ENCODE data around the gene TMEM31. TPM values are rescaled to one million over a fixed set of nuclear protein-coding genes. Genes with fewer than 3 reads are reported as not detected.

The TMEM31 gene
- total RNA-seq, 1 experiment from 2014 or later, result not detected

- CTCF ChIA-PET, result no interaction called here
- H3K9me3 ChIP-seq (ENCODE audit: low read depth, low read length, poor library complexity, severe bottlenecking), result no peaks in the 10 kb centered on the region
- POLR2A ChIA-PET (ENCODE audit: low non-redundant PET), result no interaction called here
- no peak for TF ChIP-seq EZH2 (IDR thresholded peaks at IDR 0.05; ENCODE audit: borderline replicate concordance, low read depth, low read length, poor library complexity, severe bottlenecking)
- TF ChIP-seq CTCF (conservative IDR thresholded peaks at IDR 0.05; ENCODE audit: low read depth, low read length), result no peak
- H3K4me3 ChIP-seq (ENCODE audit: low read depth, low read length, poor library complexity, severe bottlenecking), result no peak overlapping the region
- H3K27me3 ChIP-seq (replicated peaks; ENCODE audit: insufficient read depth, low read depth, low read length, poor library complexity), result no peaks in the 10 kb centered on the region
- intact Hi-C loops (cut with micrococcal nuclease; ENCODE audit: unreplicated experiment), result no loop called here
- no peaks in the 10 kb centered on the region for H3K36me3 ChIP-seq (ENCODE audit: insufficient read depth, low read length, poor library complexity, severe bottlenecking)
- H3K27ac ChIP-seq (ENCODE audit: low read depth, low read length, poor library complexity, severe bottlenecking), result no peak overlapping the region
- no peak for DNase-seq (ENCODE audit: low spot score)
- no TSS peak for BruUV-seq (replicated peaks)
- H3K4me1 ChIP-seq (ENCODE audit: insufficient read depth, low read length, poor library complexity, severe bottlenecking), result no peaks in the 10 kb centered on the region
Measured at GRCh38 chrX:103722505-103722904, 11.8 kb downstream of the TMEM31 start.

GRCh38 chrX:103726477-103726876 lies 15.8 kb downstream of the TMEM31 start:
- H3K27ac ChIP-seq (ENCODE audit: low read depth, low read length, poor library complexity, severe bottlenecking), result no peak overlapping the region
- no peaks in the 10 kb centered on the region for H3K9me3 ChIP-seq (ENCODE audit: low read depth, low read length, poor library complexity, severe bottlenecking)
- intact Hi-C loops (cut with micrococcal nuclease; ENCODE audit: unreplicated experiment), result no loop called here
- ChIA-PET CTCF (no interaction called here), POLR2A (ENCODE audit: low non-redundant PET) (no interaction called here)
- TF ChIP-seq EZH2 (IDR thresholded peaks at IDR 0.05; ENCODE audit: borderline replicate concordance, low read depth, low read length, poor library complexity, severe bottlenecking) (no peak), CTCF (conservative IDR thresholded peaks at IDR 0.05; ENCODE audit: low read depth, low read length) (no peak)
- H3K4me1 ChIP-seq (ENCODE audit: insufficient read depth, low read length, poor library complexity, severe bottlenecking), result no peaks in the 10 kb centered on the region
- H3K27me3 ChIP-seq (replicated peaks; ENCODE audit: insufficient read depth, low read depth, low read length, poor library complexity), result peaks cover 5% of the 10 kb centered on the region
- H3K36me3 ChIP-seq (ENCODE audit: insufficient read depth, low read length, poor library complexity, severe bottlenecking), result no peaks in the 10 kb centered on the region
- no peak for DNase-seq (ENCODE audit: low spot score)
- H3K4me3 ChIP-seq (ENCODE audit: low read depth, low read length, poor library complexity, severe bottlenecking), result no peak overlapping the region
- no TSS peak for BruUV-seq (replicated peaks)

GRCh38 chrX:103727115-103727514 lies 16.4 kb downstream of the TMEM31 start:
- POLR2A ChIA-PET (ENCODE audit: low non-redundant PET), result no interaction called here
- DNase-seq (ENCODE audit: low spot score), result no peak
- TF ChIP-seq EZH2 (IDR thresholded peaks at IDR 0.05; ENCODE audit: borderline replicate concordance, low read depth, low read length, poor library complexity, severe bottlenecking) (no peak), CTCF (conservative IDR thresholded peaks at IDR 0.05; ENCODE audit: low read depth, low read length) (no peak)
- CTCF ChIA-PET, result no interaction called here
- H3K4me1 ChIP-seq (ENCODE audit: insufficient read depth, low read length, poor library complexity, severe bottlenecking), result no peaks in the 10 kb centered on the region
- BruUV-seq (replicated peaks), result no TSS peak
- no peaks in the 10 kb centered on the region for H3K36me3 ChIP-seq (ENCODE audit: insufficient read depth, low read length, poor library complexity, severe bottlenecking)
- intact Hi-C loops (cut with micrococcal nuclease; ENCODE audit: unreplicated experiment), result no loop called here
- no peak overlapping the region for H3K4me3 ChIP-seq (ENCODE audit: low read depth, low read length, poor library complexity, severe bottlenecking)
- no peak overlapping the region for H3K27ac ChIP-seq (ENCODE audit: low read depth, low read length, poor library complexity, severe bottlenecking)
- peaks cover 5% of the 10 kb centered on the region for H3K27me3 ChIP-seq (replicated peaks; ENCODE audit: insufficient read depth, low read depth, low read length, poor library complexity)
- no peaks in the 10 kb centered on the region for H3K9me3 ChIP-seq (ENCODE audit: low read depth, low read length, poor library complexity, severe bottlenecking)

All from A673 (cell line).